GM12878 (cell line): ENCODE results near the gene ZWILCH. TPM values are rescaled to one million over a fixed set of nuclear protein-coding genes. Genes with fewer than 3 reads are reported as not detected.
A peak's percentile ranks its signal among the peaks of the same experiment; 100 is the strongest.

Source experiments
- ATAC-seq: fragments of 200-7000 bp; cut with Tn5 transposase; 3 replicates; pipeline ENCODE4 v1.9.1; 2020; ENCODE audit warnings: mild to moderate bottlenecking, moderate library complexity
- BruUV-seq: library from RNA; stranded (reverse); fragments of 400-500 nt; replicated peaks from 2 replicates; lab custom pipeline; 2021; lab: Mats Ljungman, UMichigan
- CTCF ChIA-PET: fragments of 300-600 bp; sonication (Branson Sonifier 250); formaldehyde crosslinking; extraction: SDS; loops from one replicate; lab custom pipeline; 2021; ENCODE audit warnings: inconsistent platforms; lab: Yijun Ruan, JAX
- POLR2A ChIA-PET: fragments of 350-600 bp; formaldehyde crosslinking; extraction: SDS; loops from one replicate; lab custom pipeline; 2021; ENCODE audit warnings: inconsistent platforms; lab: Charles Lee
- RAD21 ChIA-PET: fragments of 300-600 bp; sonication (Branson Sonifier 250); formaldehyde crosslinking; loops from one replicate; lab custom pipeline; 2023; ENCODE audit warnings: antibody characterized with exemption; ENCODE audit not compliant: unreplicated experiment; lab: Charles Lee
- SMC1A ChIA-PET: fragments of 300-600 bp; sonication (Branson Sonifier 250); formaldehyde crosslinking; loops from one replicate; lab custom pipeline; 2023; ENCODE audit not compliant: unreplicated experiment, uncharacterized antibody; lab: Charles Lee
- DNase-seq: peaks from one replicate; pipeline ENCODE4 v3.0.0-alpha.2; 2011; ENCODE audit warnings: low read depth, low spot score
- FAIRE-seq: peaks from 3 replicates; lab custom pipeline; 2011; peaks lifted over from hg19 to GRCh38; lab: Jason Lieb, UNC
- H2AFZ ChIP-seq: 2 replicates; pipeline ENCODE4 v1.6.0; 2011; ENCODE audit warnings: low read depth, low read length, control low read depth; ENCODE audit not compliant: control insufficient read depth
- H3K27ac ChIP-seq: 2 replicates; pipeline ENCODE4 v1.5.1; 2011; ENCODE audit warnings: control low read depth; ENCODE audit not compliant: control insufficient read depth, insufficient read depth
- H3K27me3 ChIP-seq, 2 experiments: replicated peaks in 1 of 2; 2 replicates each; pipeline versions ENCODE4 v1.6.0 to v1.6.1; 2011; ENCODE audit warnings: low read length in 1 of 2; ENCODE audit not compliant: control insufficient read depth in 2 of 2, insufficient read depth in 2 of 2
- H3K36me3 ChIP-seq, 2 experiments: 2 replicates each; pipeline ENCODE4 v1.5.1; 2011; ENCODE audit warnings: low read length in 1 of 2; ENCODE audit not compliant: control insufficient read depth in 2 of 2, insufficient read depth in 2 of 2
- H3K4me1 ChIP-seq: 2 replicates; pipeline ENCODE4 v1.6.1; 2011; ENCODE audit warnings: mild to moderate bottlenecking, low read length, moderate library complexity, mixed read lengths; ENCODE audit not compliant: control insufficient read depth, insufficient read depth
- H3K4me2 ChIP-seq: 2 replicates; pipeline ENCODE4 v1.6.0; 2011; ENCODE audit warnings: control low read depth; ENCODE audit not compliant: control insufficient read depth, insufficient read depth
- H3K4me3 ChIP-seq: fragments of 200-600 bp; sonication (generic); 2 replicates; pipeline ENCODE4 v1.5.1; 2016
- H3K79me2 ChIP-seq: 2 replicates; pipeline ENCODE4 v1.6.0; 2011; ENCODE audit warnings: low read length; ENCODE audit not compliant: control insufficient read depth, insufficient read depth
- H3K9ac ChIP-seq: 2 replicates; pipeline ENCODE4 v1.8.0; 2011; ENCODE audit warnings: low read length, control low read depth, mixed read lengths; ENCODE audit not compliant: control insufficient read depth, insufficient read depth
- H3K9me3 ChIP-seq: replicated peaks from 3 replicates; pipeline ENCODE4 v1.5.1; 2011; ENCODE audit warnings: mild to moderate bottlenecking, low read length; ENCODE audit not compliant: control insufficient read depth, insufficient read depth
- H4K20me1 ChIP-seq: 2 replicates; pipeline ENCODE4 v1.6.0; 2011; ENCODE audit not compliant: control insufficient read depth, insufficient read depth
- ASH2L ChIP-seq: fragments of 300-600, 200-600 bp; sonication (generic); IDR thresholded peaks from 2 replicates; pipeline ENCODE4 v1.6.1; 2017; ENCODE audit warnings: low read depth, mild to moderate bottlenecking, borderline replicate concordance
- CBFB ChIP-seq: IDR thresholded peaks from 2 replicates; pipeline ENCODE4 v1.6.1; 2016; ENCODE audit warnings: antibody characterized with exemption, low read depth
- FOXM1 ChIP-seq: IDR thresholded peaks from 2 replicates; pipeline ENCODE4 v1.6.1; 2012; ENCODE audit warnings: low read depth, mild to moderate bottlenecking, inconsistent platforms, low read length, moderate library complexity
- PML ChIP-seq: IDR thresholded peaks from 2 replicates; pipeline ENCODE4 v1.6.1; 2012; ENCODE audit warnings: low read length, inconsistent platforms
- RAD21 ChIP-seq: IDR thresholded peaks from 2 replicates; pipeline ENCODE4 v1.6.1; 2011; ENCODE audit warnings: mild to moderate bottlenecking, low read depth, low read length, moderate library complexity; ENCODE audit not compliant: insufficient read depth
- RFX5 ChIP-seq: IDR thresholded peaks from 2 replicates; pipeline ENCODE4 v1.6.1; 2011; ENCODE audit warnings: low read depth, low read length, improper control_type of control experiment
- YBX1 ChIP-seq: fragments of 450-650 bp; IDR thresholded peaks from 2 replicates; pipeline ENCODE4 v1.6.1; 2016; ENCODE audit warnings: antibody characterized with exemption
- WGBS: methylation state at CpG from one replicate; pipeline ENCODE4 v1.1.6; 2016; ENCODE audit warnings: low lambda C conversion rate; ENCODE audit not compliant: insufficient replicate concordance, insufficient coverage; ENCODE audit errors: missing lambda C conversion rate; 5-methylcytosine and 5-hydroxymethylcytosine counted together
- in situ Hi-C: fragments of 300-500 bp; cut with MboI; formaldehyde crosslinking; loops from 9 replicates; pipeline ENCODE4 v1.14.3; 2018; ENCODE audit warnings: mixed read lengths
- intact Hi-C: fragments of 100-400 bp; cut with micrococcal nuclease; formaldehyde crosslinking; loops from one replicate; pipeline ENCODE4 v1.14.2; 2022; ENCODE audit not compliant: unreplicated experiment
- polyA plus RNA-seq, 11 experiments: library from polyadenylated mRNA; depleted of rRNA in 4 of 11; unstranded in 6 of 11; stranded (reverse) in 5 of 11; fragments of >200 nt; fragmentation: Nextera tagmentation in 4 of 11; fragmentation: Illumina TruSeq in 1 of 11; extraction: Ambion mirVana in 4 of 11; extraction: Trizol in 1 of 11; gene quantifications; 1 replicate in 1 of 11; 2 replicates in 10 of 11; pipeline versions ENCODE4 v1.2.1 to v1.2.3, GENCODE V29; 2011 to 2016; ENCODE audit warnings: inconsistent platforms in 2 of 11, missing spikeins in 2 of 11, low read depth in 1 of 11
- total RNA-seq, 4 experiments: library from RNA; depleted of rRNA in 3 of 4; stranded (reverse); fragments of >200 nt in 3 of 4; fragmentation: Illumina TruSeq in 1 of 4; extraction: Trizol in 1 of 4; gene quantifications; 2 replicates each; pipeline versions ENCODE4 v1.2.1 to v1.2.3, GENCODE V29; 2013 to 2021
- TF ChIP-seq, protein P1 (sequence below): fragments of 150-350 bp; IDR thresholded peaks from 2 replicates; pipeline ENCODE4 v1.6.1; 2016; ENCODE audit warnings: low read depth, low read length
- TF ChIP-seq, protein P2 (sequence below): IDR thresholded peaks from 2 replicates; pipeline ENCODE4 v1.6.1; 2011; ENCODE audit warnings: low read depth, low read length, improper control_type of control experiment, borderline replicate concordance
- TF ChIP-seq, protein P3 (sequence below): IDR thresholded peaks from 2 replicates; pipeline ENCODE4 v1.6.1; 2011; ENCODE audit warnings: borderline replicate concordance, low read depth, mild to moderate bottlenecking, moderate library complexity, mixed read lengths, low read length; ENCODE audit not compliant: insufficient read depth; ENCODE audit errors: extremely low read length
- TF ChIP-seq, protein P4 (sequence below), 3 experiments: IDR thresholded peaks in 2 of 3; conservative IDR thresholded peaks in 1 of 3; 2 replicates each; pipeline ENCODE4 v1.5.1; 2011; ENCODE audit warnings: low read depth in 3 of 3, low read length in 3 of 3, mild to moderate bottlenecking in 3 of 3, control low read depth in 2 of 3, moderate library complexity in 2 of 3, inconsistent platforms in 1 of 3, mixed read lengths in 1 of 3; ENCODE audit not compliant: control insufficient read depth in 2 of 3, insufficient read depth in 1 of 3; ENCODE audit errors: extremely low read depth in 1 of 3
- TF ChIP-seq, protein P5 (sequence below): fragments of 450-650 bp; IDR thresholded peaks from 2 replicates; pipeline ENCODE4 v1.6.1; 2016; ENCODE audit warnings: mild to moderate bottlenecking

ZWILCH gene
- total and polyA plus RNA-seq, 10 of the 15 experiments (the other 5 are each of a cell fraction or from before 2014, with no cell fraction given) = 15.6 to 73.9 (median 32.4) TPM

DNA sequence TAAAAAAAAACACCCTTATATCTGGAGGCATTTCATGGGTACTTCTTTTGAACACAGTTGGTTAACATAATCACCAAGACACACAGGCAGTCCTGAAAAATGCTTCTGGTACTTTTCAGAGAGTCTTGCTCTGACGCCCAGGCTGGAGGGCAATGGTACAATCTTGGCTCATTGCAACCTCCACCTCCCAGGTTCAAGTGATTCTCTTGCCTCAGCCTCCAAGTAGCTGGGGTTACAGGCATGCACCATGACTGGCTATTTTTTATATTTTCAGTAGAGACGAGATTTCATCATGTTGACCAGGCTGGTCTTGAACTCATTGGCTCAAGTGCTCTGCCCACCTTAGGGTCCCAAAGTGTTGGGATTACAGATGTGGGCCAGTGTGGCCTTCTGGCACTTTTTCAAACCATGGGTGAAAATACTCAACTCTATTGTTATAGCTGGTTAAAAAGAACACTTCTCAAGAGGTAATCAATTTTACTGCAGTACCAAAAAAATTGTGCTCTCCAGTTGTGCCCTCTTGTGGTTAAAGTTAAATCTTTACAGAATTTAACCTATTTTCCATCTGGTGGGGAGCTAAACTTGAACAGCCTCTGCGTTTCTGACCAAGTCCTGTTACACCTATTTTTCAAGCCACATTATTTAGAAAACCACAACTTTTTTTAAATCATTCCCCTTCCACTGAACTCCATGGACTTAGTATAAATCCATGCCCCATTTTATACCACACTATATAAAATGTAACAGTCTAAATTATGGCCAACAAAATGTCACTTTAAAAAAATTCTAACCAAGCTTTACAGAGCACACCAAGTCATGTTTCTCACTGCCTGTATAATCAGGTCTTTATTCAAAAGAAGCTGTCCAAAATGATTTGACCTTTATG lies 6.4 kb upstream of the ZWILCH start:
- DNase-seq (no peak), ATAC-seq (peak; percentile 13), FAIRE-seq (no peak)
- Histone ChIP-seq H3K36me3 (peaks cover 7 to 40% of the 10 kb centered on the region in 2 experiments), H3K79me2 (peaks cover 52% of the 10 kb centered on the region), H3K27ac (no peak overlapping the region), H2AFZ (no peak overlapping the region), H4K20me1 (peaks cover 3% of the 10 kb centered on the region; the same call in 1 of the 2 replicates), H3K27me3 (no peaks in the 10 kb centered on the region), H3K4me3 (no peak overlapping the region), H3K9ac (no peak overlapping the region), H3K9me3 (no peaks in the 10 kb centered on the region), H3K4me2 (no peak overlapping the region), H3K4me1 (peaks cover 4% of the 10 kb centered on the region; the same call in 1 of the 2 replicates)
- in situ Hi-C loops (no loop called here), intact Hi-C loops (loop anchor here (1.0 to 5.0 kb wide), 2 partner anchors 108 to 206 kb away; partner anchors contain the start of gene DIS3L)
- BruUV-seq = no TSS peak
- POLR2A ChIA-PET = interaction anchor here (0.5 to 4.0 kb wide), 7 partner anchors 25 to 711 kb away, joined by 3 to 26 read pairs (median 3); partner anchors contain the start of gene MAP2K1
- 48% methylated on average over 3 of the region's 3 CpGs for WGBS
- RAD21 ChIA-PET = interaction anchor here (0.5 to 3.2 kb wide), 23 partner anchors 9 to 1715 kb away, joined by 3 to 65 read pairs (median 3); partner anchors contain the start of genes DIS3L and MAP2K1
- CTCF ChIA-PET = interaction anchor here (0.6 to 5.2 kb wide), 47 partner anchors 8 to 631 kb away, joined by 3 to 103 read pairs (median 5); partner anchors contain the start of genes DIS3L, MAP2K1, MEGF11 and TIPIN
- SMC1A ChIA-PET = interaction anchor here (0.8 to 6.2 kb wide), 24 partner anchors 24 to 582 kb away, joined by 3 to 51 read pairs (median 4); partner anchors contain the start of gene MAP2K1
- no peak for TF ChIP-seq CBFB
- TF ChIP-seq, protein P1, sequence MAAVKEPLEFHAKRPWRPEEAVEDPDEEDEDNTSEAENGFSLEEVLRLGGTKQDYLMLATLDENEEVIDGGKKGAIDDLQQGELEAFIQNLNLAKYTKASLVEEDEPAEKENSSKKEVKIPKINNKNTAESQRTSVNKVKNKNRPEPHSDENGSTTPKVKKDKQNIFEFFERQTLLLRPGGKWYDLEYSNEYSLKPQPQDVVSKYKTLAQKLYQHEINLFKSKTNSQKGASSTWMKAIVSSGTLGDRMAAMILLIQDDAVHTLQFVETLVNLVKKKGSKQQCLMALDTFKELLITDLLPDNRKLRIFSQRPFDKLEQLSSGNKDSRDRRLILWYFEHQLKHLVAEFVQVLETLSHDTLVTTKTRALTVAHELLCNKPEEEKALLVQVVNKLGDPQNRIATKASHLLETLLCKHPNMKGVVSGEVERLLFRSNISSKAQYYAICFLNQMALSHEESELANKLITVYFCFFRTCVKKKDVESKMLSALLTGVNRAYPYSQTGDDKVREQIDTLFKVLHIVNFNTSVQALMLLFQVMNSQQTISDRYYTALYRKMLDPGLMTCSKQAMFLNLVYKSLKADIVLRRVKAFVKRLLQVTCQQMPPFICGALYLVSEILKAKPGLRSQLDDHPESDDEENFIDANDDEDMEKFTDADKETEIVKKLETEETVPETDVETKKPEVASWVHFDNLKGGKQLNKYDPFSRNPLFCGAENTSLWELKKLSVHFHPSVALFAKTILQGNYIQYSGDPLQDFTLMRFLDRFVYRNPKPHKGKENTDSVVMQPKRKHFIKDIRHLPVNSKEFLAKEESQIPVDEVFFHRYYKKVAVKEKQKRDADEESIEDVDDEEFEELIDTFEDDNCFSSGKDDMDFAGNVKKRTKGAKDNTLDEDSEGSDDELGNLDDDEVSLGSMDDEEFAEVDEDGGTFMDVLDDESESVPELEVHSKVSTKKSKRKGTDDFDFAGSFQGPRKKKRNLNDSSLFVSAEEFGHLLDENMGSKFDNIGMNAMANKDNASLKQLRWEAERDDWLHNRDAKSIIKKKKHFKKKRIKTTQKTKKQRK = no peak
- no peak for TF ChIP-seq FOXM1
- TF ChIP-seq, protein P2, sequence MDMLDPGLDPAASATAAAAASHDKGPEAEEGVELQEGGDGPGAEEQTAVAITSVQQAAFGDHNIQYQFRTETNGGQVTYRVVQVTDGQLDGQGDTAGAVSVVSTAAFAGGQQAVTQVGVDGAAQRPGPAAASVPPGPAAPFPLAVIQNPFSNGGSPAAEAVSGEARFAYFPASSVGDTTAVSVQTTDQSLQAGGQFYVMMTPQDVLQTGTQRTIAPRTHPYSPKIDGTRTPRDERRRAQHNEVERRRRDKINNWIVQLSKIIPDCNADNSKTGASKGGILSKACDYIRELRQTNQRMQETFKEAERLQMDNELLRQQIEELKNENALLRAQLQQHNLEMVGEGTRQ = no peak
- peak; percentile 41; the same call in 1 of the 2 replicates for TF ChIP-seq RAD21
- no peak for TF ChIP-seq ASH2L
- TF ChIP-seq RFX5 = no peak
- TF ChIP-seq, protein P3, sequence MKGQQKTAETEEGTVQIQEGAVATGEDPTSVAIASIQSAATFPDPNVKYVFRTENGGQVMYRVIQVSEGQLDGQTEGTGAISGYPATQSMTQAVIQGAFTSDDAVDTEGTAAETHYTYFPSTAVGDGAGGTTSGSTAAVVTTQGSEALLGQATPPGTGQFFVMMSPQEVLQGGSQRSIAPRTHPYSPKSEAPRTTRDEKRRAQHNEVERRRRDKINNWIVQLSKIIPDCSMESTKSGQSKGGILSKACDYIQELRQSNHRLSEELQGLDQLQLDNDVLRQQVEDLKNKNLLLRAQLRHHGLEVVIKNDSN = no peak
- peak; percentile 6; the same call in 1 of the 2 replicates for TF ChIP-seq PML
- TF ChIP-seq, protein P4, sequence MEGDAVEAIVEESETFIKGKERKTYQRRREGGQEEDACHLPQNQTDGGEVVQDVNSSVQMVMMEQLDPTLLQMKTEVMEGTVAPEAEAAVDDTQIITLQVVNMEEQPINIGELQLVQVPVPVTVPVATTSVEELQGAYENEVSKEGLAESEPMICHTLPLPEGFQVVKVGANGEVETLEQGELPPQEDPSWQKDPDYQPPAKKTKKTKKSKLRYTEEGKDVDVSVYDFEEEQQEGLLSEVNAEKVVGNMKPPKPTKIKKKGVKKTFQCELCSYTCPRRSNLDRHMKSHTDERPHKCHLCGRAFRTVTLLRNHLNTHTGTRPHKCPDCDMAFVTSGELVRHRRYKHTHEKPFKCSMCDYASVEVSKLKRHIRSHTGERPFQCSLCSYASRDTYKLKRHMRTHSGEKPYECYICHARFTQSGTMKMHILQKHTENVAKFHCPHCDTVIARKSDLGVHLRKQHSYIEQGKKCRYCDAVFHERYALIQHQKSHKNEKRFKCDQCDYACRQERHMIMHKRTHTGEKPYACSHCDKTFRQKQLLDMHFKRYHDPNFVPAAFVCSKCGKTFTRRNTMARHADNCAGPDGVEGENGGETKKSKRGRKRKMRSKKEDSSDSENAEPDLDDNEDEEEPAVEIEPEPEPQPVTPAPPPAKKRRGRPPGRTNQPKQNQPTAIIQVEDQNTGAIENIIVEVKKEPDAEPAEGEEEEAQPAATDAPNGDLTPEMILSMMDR (IDR thresholded peaks at IDR 0.05 in 2 of 3, conservative IDR thresholded peaks at IDR 0.05 in 1 of 3; ENCODE audit: control insufficient read depth in 2 of 3, extremely low read depth in 1 of 3, insufficient read depth in 1 of 3, low read depth in 3 of 3, low read length in 3 of 3) = peak in 2 of 3 experiments; percentile 28 to 47; a peak in 2 of 6 replicates
- TF ChIP-seq YBX1 = no peak
- TF ChIP-seq, protein P5, sequence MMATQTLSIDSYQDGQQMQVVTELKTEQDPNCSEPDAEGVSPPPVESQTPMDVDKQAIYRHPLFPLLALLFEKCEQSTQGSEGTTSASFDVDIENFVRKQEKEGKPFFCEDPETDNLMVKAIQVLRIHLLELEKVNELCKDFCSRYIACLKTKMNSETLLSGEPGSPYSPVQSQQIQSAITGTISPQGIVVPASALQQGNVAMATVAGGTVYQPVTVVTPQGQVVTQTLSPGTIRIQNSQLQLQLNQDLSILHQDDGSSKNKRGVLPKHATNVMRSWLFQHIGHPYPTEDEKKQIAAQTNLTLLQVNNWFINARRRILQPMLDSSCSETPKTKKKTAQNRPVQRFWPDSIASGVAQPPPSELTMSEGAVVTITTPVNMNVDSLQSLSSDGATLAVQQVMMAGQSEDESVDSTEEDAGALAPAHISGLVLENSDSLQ = no peak
